Activated CD8-positive, alpha-beta memory T cell treated with anti-CD3 and anti-CD28 coated beads, Interleukin-2, amount 50 U/mL, for 24 hours (primary cell): ENCODE results near the gene GMPR2.
"Not testable (repeated sequence)": the region's sequence is repeated elsewhere in the genome, so short reads cannot be mapped to it uniquely, and the experiment has no call there.

Experiments used
- DNase-seq: peaks from one replicate; pipeline ENCODE4 v3.0.0-alpha.2; 2020; ENCODE audit errors: extremely low read depth

Gene GMPR2

GRCh38 chr14:24231263-24232120, 1.2 kb upstream of the GMPR2 start:
- no peak for DNase-seq

DNA sequence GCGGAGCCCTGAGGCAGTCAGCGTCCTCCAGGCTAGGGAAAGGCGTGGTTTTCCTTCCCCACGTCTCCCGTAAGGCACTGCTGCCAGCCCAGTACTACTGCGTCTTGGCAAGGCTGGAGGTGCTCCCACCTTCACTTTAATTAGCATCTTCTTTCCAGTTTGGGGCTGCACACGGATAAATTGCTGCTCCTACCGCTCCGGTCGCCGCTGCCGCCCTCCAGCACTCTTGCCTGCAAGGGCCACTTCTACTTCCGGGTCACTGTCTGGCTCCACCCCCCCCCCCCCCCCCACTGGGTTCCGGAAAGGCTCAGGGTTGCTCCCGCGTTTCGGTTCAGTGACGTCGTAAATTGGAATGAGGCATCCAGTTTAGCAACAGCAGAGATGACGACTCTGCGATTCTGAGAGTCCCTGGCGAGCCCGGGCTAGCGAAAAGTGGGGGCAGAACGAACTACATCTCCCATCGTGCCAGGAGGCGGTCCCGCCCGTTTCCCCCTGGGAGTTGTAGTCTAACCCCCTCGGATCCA, 546 bp upstream of the GMPR2 start, which contains the start of gene NEDD8:
TSS of gene NEDD8 (minus strand) at position 247 of the 524 bp plus-strand sequence. CDS start at position 147, 100 bp downstream.
- DNase-seq: peak; percentile 83

DNA sequence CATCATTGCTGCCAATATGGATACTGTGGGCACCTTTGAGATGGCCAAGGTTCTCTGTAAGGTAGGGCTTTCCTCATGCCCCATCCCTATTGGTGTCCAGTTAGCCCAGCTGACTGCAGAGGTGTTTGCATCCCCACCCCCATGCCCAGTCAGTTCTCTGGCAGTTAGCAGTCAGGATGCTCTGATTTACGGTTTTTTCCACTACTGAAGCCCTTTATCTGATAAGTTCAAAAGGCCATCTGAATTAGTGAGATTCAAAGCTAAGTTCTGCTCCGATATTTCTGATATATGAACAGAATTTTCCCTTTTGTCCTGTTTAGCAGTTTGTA, 773 bp downstream of the GMPR2 start:
- no peak for DNase-seq

DNA sequence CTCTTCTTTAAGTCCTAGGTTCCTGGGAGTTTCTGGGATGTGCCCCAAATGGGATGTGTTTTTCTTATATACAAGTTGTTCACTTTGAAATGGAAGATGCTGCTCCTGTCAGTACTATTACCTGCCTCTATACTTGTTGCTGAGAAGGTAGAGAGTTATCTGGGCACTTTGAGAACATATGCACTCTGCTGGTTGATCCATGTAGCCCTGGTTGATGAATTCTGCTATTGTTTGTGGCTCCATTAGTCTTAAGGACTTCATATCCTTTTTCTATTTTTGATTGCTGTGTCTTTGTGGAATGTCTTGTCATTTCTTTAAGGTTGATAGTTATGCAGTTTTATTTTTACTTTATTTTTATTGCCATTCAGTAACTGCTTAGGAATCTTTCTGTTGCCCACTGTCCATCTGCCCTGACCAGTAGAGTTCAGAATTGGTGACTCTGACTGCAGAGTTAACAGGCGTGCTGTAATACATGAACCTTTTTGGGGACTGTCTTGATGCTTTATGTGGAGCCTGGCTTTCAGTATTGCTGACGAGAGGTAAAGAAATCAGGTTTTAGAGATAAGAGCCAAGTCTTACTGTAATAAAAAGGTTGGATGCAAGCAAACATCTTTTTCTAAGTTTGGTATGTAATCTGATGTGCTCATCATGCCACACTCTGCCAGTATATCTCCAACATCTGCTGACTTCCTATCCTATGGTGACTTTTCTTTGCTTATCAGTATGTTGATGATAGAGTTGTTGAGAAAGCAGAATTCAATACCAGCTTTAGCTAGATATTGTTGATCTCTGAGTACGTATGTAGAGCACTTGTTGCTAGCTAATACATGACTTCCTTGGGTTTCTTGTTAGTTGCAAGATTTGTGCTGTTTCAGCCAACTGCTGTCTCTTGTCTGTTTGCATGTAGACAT, 1.6 kb downstream of the GMPR2 start:
- no peak for DNase-seq

GRCh38 chr14:24235804-24236688, 3.3 kb downstream of the GMPR2 start:
- no peak for DNase-seq

DNA sequence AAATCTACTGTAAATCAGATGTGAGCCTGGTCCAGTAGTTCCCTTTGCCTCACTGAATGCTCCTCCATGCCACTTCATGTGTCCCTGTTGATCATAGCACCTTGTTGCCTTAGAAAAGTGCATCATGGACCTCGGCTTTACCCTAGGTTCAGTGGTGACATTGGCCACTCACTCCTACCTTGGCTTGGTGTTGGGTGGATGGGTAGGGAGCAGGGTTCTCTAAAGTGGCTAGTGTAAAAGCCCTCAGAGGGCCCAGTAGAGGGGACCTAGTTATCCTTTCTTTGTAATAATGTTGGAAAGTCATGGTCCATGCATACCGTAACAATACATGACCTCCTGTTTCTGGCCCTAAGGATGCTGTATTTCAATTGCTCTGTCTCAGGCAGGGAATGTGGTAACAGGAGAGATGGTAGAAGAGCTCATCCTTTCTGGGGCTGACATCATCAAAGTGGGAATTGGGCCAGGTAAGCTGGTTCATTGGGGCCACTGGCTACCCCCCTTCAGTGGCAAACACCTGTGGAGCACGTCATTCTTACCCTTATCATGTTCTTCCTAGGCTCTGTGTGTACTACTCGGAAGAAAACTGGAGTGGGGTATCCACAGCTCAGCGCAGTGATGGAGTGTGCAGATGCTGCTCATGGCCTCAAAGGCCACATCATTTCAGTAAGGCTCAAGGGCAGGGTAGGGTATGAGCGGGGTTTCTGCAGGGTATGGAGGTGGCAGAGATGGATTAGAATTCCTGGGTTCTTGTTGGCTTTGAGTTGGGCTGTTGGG, 4.1 kb downstream of the GMPR2 start:
- no peak for DNase-seq

- DNase-seq: no peak
Observed at GRCh38 chr14:24237463-24237955, 4.8 kb downstream of the GMPR2 start.

DNA sequence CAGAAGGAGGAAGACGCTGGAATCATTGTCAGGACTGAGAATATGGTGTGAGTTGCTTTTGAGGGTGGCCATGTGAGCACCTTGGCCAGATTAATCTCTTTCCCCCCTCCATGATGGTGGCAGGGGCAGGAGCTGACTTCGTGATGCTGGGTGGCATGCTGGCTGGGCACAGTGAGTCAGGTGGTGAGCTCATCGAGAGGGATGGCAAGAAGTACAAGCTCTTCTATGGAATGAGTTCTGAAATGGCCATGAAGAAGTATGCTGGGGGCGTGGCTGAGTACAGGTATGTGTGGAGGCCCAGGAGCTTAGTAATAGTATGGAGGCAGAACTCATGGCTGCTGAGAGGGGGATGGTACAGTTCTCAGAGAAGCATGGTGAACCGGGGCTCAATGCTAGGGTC, 5.4 kb downstream of the GMPR2 start:
- DNase-seq: no peak

DNA sequence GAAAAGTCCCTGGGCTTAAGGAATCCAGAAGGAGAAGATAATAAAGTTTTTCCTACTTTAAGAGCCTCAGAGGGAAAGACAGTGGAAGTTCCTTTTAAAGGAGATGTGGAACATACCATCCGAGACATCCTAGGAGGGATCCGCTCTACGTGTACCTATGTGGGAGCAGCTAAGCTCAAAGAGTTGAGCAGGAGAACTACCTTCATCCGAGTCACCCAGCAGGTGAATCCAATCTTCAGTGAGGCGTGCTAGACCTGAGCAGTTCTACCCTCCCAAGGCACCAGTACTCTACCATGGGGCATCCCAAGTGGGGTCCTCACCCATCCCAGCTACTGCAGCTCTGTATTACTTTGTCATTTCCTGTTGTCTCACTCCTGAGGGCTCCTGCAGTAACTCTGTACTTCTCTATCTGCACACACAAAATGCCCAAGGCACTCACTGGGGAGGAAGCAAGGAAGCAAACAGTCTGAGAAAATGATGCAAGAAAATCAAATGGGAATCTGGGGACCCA, 5.9 kb downstream of the GMPR2 start:
- no peak for DNase-seq

GRCh38 chr14:24240110-24240918, 7.6 kb downstream of the GMPR2 start:
- no peak for DNase-seq

DNA sequence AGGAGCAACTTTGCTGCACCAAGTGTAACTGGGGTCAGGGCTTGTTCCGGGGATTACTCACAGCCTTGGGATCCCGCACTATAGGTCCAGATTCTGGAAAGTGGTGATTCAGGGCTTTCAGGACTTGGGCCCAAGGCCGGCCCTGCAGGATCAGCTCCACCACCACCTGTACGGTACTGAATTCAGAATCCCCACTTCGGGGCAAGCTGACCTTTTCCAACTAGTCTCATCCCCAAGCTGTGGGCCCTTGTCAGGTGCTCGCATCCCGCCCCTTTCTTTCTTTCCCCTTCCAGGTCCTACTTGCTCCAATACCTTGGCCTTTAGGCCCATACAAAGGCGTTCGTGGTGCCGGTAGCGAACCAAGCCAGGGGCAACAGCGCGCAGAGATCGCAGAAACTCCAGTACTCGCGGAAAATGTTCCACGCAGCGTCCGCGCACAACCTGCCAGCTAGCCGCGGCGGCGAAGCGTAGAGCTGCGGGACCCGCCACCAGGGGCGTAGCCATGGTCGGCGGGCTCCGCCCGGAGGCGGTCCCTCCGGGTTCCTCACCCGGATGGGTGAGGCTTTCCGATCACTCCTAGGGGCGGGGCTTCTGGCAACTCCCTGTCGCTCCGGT, 9.2 kb downstream of the GMPR2 start:
- peak; percentile 81 for DNase-seq

DNA sequence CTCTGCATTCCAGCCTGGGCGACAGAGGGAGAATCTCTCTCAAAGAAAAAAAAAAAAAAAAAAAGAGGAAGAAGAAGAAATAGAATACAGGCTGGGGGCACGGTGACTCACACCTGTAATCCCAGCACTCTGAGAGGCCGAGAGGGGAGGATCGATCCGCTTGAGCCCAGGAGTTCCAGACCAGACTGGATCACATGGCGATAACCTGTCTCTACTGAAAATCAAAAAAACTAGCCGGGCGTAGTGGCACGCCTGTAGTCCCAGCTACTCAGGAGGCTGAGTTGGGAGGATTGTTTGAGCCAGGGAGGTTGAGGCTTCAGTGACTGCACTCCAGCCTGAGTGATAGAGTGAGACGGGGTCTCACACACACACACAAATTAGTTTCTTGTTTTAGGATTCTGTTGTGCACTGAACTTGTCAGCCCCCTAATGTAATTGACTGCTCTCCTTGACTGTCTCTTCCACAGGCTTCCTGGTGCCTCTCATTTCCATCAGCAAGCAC, 10.7 kb downstream of the GMPR2 start:
- DNase-seq: no peak

DNA sequence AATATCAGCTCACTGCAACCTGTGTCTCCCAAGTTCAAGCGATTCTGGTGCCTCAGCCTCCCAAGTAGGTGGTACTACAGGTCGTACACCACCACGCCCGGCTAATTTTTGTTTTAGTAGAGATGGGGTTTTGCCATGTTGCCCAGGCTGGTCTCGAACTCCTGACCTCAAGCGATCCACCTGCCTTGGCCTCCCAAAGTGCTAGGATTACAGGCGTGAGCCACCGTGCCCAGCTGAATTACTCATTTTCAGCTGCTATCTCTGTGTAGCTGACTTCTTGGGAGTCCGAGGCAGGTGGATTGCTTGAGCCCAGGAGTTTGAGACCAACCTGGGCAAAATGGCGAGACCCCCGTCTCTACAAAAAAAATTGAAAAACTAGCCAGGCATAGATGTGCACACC, 12.6 kb downstream of the GMPR2 start:
- not testable (repeated sequence) for DNase-seq

DNA sequence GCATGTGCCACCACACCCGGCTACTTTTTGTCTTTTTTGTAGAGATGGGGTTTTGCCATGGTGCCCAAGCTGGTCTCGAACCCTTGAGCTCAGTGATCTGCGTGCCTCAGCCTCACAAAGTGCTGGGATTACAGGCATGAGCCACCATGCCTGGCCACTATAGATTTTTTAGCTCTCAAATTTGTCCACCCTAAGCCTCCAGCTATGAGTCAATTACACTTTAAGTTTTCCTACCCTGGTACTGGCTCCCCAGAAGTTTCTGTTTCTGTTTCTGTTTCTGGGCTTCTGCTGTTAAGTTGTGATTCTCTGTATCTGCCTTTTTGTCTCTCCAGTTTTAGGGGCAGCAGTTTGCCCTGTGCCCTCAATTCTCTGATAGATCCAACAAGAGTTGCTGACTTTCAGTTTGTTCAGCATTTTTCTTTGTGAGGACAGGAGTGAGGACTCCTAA, 14.1 kb downstream of the GMPR2 start:
- DNase-seq: no peak

DNA sequence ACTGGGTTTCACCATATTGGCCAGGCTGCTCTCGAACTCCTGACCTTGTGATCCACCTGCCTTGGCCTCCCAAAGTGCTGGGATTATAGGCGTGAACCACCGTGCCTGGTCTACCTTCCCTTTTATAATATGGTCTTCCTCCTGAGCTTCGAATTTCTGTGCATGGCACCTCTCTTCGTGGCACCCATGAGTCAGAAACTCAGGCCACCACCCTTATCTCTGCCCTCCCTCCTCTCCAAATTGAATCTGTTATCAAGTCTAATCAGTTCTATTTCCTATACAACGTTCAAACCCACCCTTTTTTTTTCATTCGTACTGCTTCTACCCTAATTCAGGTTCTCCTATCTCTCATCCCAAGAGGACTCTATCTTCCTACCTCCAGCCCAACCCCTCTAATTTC, 14.7 kb downstream of the GMPR2 start:
- DNase-seq: no peak

DNA sequence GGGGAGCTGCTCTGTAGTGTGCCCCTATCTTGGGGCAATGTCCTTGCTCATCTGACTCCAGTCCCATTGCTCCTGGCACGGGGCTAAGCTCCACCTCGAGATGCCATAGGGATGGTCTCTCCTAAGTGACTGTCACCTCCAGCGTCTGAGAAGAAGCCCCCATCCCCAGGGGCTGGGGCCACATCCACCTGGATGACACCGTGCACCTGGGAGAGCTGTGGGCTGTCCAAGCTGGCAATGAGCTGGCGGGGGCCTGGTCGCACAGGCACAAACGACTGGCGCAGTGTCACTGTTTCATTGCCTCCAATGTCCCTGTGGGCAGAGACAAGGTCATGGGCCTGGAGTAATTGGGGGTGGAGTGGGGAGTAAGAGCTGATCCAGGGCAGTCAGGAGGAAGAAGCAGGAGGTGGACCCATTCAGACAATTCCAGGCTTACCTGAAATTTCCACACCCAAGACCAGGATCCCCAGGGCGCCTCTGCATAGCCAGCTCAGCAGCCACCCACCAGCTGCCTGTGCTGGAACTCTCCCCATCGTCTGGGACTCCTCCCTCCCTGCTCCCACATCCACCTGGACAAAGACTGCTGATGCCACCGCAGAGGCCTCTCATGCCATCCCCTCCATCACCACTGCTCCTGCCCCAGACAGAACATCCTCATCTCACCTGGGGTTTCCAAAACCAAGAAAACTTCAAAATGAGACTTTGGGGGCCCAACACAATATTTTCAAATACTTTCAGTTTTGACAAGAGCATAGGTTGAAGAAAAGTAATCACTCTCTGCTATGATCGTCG, 16.7 kb downstream of the GMPR2 start:
- DNase-seq: no peak

DNA sequence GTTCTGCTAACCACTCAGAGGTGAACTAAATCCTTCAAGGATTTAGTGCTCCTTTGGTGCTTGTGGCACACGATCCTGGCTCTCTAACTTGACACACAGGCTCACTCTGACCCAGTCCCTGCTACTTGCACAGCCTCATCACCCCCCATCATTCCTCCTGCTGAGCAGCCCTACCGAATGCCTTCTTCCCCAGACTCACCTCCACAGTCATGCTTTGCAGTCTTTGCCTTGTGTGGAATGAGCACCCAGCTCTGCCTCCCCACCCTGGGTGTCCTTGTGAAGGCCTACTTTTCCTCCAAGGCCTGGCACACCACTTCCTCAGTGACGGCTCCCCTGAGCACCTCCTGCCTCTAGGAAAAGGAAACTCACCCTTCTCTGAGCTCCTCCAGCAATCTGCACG, 17.6 kb downstream of the GMPR2 start:
- no peak for DNase-seq

- DNase-seq: no peak
Observed at GRCh38 chr14:24251880-24252288, 19.2 kb downstream of the GMPR2 start.
